Measurements from ENCODE around the gene PGA5.
A peak's percentile ranks its signal among the peaks of the same experiment; 100 is the strongest.

The PGA5 gene

DNA sequence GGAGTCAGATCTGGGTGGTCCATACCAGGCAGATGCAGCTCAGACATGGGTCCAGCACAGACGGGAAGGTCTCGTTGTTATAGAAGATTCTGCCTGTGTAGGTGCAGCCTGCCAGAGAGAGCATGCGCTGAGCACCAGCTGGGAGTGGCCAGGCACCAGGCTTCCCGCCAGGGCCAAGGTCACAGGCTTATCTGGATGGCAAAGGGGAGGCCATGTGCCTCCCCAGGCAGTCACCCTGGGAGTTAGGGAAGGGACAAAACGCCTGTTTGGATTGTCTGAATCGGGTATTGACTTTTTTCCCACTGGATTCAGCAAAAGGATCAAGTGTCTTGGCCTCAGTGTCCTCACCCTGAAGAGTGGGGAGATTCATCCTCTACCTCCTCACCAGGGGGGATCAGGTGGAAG lies 26.5 kb downstream of the PGA5 start:
- no peak for DNase-seq (ENCODE audit: low read depth)

DNA sequence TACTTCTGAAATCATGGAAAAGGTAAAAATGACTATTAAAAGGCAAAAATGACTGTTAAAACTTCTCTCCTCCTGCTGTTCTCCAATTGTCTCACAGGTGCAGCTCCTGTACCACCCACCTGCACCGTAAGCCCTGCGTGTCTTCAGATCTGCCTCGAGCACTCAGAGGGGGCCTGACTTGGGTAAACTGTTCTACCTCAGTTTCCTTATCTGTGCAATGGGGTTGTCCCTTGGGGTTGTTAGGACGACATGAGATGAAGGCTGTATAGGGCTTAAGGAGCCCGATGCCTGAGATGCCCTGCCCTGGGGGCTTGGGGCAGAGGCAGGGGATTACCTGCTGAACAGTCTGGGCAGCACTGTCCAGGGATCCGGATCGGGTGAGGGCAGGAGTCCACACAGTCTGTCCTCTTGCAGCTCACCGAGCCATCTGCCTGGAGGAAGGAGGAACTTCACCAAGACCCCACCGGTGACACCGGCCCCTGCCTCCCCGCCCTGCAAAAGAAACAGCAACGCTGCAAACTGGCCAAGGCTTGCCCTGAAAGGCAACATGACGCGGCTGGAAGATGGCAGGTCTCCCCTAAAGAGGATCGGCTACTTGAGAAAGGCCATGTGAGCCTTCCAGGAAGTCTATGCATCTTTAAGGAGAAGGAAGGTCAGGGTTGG lies 27.7 kb downstream of the PGA5 start:
- DNase-seq (ENCODE audit: low read depth): no peak

DNA sequence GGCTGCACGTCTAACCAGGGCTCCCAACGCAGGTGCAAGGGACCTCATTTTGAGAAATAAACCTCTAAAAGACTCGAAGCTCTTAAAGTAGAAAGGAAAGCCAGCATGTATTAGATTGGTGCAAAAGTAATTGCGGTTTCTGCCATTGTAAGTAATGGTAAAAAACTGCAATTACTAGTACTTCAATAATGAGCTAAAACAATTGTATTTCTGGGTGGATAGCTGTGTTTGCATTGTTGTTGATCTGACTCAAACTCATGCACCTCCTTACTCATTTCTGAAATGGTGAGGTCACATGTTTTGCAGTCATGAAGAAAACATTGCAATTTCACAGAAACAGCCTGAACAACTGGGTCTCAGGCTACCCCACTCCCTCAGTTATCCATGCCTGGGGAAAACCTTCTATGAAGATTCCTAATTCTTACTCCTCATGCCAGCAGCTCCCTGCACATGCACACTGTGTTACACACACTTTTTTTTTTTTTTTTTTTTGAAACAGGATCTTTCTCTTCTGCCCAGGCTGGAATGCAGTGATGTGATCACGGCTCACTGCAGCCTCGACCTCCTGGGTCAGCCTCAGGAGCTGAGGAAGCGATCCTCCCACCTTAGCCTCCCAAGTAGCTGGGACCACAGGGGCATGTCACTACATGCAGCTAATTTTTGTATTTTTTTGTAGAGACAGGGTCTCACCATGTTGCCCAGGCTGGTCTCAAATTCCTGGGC lies 29.5 kb downstream of the PGA5 start:
- DNase-seq (ENCODE audit: low read depth): no peak

DNA sequence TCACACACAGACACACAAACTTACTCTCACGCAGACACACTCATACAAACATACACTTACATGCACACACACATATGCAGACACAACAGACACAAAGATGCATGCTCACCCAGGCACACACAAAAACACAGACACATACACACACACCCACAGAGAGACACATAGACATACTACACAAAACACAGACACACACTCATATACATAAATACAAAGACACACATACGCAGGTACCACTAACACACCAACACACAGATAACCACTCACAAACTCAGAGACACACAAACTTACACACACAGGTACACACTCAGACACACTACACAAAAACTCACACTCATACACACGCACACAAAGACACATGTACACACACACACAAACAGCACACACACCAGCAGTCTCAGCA lies 31.8 kb downstream of the PGA5 start:
- no peak for DNase-seq (ENCODE audit: low read depth)

DNA sequence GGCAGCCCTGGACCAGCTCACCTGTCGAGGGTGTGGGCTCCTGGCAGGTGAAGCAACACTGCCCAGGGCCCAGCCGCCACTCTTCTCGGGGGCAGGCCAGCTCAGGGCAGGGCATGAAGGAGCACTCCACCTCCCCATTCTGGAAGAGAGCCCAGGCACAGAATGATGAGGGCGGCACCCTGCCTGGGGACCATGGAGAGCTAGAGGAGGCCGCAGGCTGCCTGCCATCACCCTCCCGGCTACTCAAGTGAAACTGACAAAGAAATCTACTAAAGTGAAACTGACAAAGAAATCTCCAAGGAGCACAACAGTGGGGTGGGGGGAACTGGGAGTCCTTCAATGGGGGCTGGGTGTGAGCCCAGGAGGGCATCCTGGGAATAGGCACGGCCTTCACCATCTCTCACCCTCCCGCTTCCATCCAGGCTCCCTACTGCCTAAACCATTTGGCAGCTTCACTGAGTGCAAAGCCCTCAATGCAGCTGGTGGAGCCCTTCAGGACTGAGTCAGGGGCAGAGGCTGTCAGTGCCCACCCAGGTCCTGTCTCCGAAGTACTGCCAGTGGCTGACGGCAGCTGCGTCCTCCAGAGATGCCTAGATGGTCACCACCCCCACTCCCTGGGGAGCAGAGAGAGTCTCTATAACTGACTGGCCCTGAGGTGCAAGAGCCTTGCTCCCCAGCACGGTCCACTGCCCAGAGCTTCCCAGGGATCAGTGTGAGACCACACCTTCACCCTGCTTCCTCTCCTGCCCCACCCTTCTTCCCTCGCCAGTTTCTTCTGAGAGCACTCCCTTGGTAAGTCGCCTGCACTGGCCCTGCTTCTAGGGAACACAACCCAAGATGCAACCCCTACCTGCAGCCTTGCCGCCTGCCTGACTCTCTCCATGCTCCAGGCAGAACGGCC lies 32.5 kb downstream of the PGA5 start:
- DNase-seq (ENCODE audit: low read depth): no peak

DNA sequence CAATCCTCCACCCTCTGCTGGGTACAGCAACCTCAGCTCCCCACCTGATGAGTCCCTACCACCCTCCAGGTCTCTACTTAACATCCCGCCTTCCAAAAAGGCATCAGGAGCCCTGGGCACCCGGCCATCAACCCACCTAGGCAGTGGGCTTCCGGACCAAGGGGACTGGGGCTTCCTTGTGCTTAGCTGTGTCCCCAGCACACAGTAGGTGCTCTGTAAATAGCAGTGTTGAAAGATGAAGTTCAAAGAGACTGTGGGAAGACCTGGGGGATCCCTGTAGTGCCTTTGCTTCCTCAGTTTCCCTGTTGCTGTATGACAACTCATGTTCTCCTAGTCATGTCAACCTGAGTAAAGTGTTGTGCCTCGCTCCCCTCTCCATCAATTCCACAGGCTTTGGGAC lies 33.1 kb downstream of the PGA5 start:
- no peak for DNase-seq (ENCODE audit: low read depth)

DNA sequence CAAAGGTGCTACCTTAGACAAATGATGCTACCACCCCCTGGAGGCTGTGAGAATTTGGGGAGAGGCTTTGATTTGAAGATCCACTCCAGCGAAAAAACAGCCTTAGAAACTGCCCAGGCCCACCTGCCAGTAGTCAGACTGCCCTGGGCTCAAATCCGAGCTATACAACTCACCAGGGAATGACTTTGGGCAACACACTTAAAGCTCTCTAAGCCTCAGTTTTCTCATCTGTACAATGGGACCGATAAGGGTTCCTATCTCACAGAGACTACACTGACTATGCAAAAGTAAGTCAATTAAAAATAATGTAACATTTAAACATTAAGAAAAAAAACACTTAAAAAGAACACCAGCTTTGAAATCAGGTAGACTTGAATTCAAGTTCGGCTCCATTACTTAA lies 34.2 kb downstream of the PGA5 start:
- no peak for DNase-seq (ENCODE audit: low read depth)

DNA sequence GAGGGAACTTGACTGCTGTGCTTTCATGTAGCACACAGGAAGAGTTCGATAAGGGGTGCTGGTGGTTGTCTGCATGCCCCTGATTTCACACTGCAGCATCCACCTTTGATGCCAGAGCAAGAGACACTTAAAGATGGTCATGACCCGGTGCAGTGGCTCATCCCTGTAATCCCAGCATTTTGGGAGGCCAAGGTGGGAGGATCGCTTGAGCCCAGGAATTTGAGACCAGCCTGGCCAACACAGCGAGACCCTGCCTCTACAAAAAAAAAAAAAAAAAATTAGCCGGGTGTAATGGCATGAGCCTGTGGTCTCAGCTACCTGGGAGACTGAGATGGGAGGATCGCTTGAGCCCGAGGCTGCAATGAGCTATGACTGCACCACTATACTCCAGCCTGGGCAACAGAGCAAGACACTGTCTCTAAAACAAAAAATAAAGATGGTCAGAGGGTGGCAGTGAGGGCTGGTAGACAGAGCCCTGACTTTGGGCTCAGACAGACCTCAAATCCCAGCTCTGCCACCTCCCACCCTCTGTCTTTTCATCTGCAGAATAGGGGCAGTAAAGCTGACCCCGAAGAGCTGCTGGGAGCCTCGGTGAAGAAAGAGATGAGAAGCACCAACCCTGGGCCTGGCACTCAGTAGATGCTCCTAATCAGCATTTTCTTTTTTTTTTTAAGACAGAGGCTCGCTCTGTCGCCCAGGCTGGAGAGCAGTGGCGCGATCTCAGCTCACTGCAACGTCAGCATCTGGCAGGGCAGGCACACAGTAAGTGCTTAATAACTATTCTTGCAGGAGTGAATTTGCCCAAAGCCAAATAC lies 36.4 kb downstream of the PGA5 start:
- no peak for DNase-seq (ENCODE audit: low read depth)

DNA sequence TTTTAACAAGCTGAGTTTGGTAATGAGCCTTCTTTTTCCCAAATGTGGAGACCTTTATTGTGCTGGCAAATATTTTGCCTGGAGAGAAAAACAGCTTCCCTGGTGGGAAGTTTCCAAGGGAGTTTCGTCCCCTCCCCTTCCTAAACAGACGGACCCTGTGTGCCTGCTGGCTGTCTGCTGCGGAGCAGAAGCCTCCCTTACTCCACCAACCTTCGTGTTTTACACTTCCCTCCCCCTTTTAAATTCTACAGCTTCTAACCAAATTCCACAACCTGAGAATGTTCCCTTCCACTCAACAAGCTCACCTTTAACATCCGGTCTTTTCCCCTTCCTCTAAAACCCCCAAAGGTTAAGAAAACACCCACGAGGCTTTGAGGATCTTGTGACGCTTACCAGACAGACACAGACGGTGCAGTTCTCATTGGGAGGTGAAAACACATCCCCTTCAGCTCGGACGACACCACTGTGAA lies 37.1 kb downstream of the PGA5 start:
- DNase-seq (ENCODE audit: low read depth): no peak

DNA sequence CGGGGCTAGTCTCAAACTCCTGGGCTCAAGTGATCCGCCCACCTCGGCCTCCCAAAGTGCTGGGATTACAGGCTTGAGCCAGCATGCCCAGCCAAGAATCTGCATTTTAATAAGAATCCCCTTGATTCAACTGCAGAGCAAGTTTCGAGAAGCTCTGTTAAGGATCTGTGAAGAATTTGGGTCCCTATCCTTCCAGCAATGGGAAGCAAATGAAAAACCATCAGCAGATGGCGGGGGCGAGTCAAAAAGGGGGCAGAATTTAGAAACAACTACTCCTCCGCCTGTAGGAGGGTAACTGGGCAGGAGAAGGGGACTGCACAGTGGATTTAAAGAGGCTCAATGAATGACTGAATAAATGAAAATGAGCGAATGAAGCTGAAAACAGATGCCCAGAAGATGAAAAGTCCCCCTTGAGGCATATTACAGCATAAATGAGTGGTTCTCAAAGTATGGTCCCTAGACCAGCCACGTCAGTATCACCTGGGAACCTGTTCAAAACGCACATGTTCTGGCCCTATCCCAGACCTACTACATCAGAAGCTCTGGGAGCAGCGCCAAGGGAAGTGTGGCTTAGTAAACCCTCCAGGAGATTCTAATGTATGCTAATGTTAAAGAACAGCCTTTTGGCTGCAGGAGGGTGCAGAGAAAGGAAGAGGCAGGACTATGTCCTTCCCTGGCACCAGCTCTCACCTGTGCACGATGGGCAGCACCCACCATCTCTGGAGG lies 39.1 kb downstream of the PGA5 start:
- no peak for DNase-seq (ENCODE audit: low read depth)

DNA sequence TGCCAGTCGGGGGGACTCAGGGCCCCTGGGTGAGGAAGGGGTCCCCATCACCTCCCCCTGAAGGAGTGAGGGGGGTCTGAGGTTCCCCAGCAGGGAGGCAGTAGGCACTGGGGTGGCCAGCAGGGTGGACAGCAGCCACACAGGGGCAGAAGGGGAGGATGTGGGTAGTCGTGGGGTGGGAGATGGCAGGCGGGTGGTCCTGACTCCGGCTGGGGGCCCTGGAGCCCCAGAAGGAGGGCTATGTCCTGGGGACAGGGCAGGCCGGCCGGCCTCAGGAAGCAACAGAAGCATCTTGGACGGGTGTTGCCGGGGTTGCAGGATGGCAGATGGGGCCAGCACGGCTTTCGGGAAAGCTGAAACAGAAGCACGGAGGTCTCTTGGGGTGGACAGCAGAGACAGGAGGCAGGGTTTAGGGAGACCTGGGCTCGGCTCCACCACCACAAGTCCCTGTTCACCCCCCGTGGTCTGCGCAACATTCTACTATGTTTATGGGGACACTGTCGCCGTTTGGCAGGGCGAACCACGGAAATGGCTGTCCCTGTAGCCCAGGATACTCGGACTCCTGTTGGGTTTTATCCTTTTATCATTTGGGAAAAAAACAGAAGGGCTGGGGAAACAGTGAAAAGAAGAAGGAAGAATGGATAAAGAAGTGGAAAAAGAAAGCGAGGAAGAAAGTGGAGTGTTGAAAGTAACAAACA lies 40.1 kb downstream of the PGA5 start:
- DNase-seq (ENCODE audit: low read depth): no peak

DNA sequence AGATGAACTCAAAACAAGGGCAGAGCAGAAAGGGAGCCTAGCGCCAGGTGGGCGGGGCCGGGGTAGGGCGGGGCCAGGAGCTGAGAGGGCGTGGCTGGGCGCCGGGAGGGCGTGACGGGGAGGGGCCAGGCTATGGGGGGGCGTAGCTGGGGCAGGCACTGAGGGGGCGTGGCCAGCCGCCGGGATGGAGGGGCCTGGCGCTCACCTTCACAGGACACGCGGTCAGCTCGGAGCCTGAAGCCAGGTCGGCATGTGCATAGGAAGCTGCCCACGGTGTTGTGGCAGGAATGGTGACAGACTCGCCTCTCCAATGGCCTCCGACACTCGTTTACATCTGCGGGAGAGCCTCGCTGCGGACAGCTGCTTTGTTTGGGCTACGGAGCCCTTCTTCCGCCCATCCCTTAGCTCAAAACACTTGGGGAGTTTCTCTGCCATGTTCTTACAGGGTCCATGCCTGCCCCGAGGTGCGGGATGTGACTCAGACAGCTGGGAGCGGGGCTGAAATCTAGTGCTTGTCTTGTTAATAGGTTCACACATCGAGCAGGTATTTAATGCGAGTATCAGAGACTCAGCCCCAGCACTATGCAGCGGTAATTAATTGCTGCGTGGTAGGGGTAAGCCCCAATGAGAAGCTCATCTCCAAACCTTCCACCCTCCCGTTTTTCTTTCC lies 40.7 kb downstream of the PGA5 start:
- DNase-seq (ENCODE audit: low read depth): peak; percentile 29

DNA sequence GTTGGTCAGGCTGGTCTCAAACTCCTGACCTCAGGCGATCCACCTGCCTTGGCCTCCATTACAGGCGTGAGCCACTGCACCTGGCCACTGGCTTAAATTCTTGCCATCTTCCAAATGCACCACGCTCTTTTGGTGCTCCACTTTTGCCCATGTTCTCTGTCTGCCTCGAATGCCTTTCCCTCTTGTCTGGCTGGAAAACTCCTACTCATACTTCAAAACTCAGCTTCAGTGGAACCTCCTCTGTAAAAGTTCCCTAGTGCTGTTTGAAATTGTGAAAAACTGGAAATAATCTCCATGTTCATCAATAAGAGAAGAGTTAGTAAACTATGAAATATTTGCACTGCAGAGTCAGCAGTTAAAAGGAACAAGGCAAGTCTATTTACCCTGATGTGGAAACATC lies 42.6 kb downstream of the PGA5 start:
- no peak for DNase-seq (ENCODE audit: low read depth)

DNA sequence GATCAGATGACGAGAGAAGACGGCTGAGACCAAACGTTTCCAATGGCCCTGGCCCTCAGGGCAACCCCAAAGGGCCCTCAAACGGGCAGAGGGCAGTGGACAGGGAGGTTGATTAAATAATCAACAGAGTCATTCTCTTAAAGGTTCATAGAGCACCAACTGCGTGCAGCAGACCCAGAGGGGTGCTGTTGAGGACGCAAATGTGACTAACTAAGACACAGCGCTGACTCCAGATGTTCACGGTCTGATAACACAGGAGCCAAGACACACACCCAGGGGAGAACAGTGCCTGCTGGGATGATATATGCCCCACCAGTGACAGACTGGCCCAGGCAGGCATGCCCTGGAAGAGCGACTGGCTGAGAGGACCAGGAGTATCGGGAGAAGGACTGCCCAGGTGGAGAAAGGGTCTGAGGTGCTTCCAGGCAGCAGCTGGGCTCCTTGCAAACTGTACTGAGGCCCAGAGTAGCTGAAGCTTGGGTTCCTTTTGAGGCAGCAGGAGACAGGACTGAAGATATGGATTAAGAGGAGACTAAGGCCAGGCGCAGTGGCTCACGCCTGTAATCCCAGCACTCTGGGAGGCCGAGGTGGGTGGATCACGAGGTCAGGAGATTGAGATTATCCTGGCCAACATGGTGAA lies 46.5 kb downstream of the PGA5 start:
- DNase-seq (ENCODE audit: low read depth): no peak

DNA sequence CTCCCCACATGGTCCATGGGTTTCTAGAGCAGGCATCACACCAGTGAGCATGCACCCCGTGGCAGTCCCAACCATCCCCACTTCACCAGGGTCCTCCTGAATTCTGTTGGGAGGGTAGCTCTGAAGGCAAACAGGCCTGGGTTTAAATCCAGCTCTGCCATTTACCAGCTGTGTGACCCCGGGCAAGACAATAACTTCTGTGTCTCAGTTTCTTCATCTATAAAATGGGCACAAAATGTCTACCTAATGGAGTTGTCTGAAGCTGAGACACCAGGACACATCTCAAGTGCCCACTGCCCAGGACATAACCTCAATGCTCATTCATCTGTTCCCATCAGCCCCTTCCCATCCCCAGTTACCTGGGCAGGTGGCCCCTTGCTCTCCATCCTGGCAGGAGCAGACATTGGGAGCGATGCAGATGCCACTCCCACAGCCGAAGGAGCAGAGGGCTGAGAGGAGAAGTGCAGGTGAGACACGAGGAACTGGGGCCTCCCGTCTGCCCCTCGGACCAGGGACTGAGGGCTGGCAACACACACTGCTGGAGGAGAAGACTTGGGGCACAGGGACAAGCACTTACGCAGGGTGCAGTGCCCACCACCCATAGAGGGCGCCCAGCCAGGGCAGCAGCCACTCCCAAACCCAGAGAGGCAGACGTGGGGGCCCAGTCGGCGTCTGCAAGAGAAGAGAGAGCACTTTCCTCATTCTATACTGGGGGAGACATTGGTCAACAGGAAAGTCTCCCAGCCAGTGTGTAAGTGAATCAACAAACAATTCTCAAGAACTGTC lies 50.1 kb downstream of the PGA5 start:
- no peak for DNase-seq (ENCODE audit: low read depth)

DNA sequence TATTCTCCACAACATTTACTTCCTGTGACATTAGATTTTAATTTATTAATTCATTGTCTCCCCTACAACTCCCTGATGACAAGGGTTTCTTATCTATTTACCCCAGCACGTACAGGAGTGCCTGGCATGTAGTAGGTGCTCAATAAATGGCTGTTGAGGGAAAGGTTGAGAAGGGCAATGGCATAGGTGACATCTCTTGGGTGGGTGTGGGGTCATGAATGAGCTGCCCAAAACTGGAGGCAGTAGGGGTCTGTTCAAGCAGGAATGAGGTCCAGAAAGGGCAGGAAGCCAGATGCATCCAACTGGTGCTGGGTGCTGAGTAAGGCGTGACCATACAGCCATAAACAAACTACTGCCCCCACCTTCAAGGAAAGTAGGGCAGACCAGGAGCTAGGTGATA lies 51.4 kb downstream of the PGA5 start:
- no peak for DNase-seq (ENCODE audit: low read depth)

DNA sequence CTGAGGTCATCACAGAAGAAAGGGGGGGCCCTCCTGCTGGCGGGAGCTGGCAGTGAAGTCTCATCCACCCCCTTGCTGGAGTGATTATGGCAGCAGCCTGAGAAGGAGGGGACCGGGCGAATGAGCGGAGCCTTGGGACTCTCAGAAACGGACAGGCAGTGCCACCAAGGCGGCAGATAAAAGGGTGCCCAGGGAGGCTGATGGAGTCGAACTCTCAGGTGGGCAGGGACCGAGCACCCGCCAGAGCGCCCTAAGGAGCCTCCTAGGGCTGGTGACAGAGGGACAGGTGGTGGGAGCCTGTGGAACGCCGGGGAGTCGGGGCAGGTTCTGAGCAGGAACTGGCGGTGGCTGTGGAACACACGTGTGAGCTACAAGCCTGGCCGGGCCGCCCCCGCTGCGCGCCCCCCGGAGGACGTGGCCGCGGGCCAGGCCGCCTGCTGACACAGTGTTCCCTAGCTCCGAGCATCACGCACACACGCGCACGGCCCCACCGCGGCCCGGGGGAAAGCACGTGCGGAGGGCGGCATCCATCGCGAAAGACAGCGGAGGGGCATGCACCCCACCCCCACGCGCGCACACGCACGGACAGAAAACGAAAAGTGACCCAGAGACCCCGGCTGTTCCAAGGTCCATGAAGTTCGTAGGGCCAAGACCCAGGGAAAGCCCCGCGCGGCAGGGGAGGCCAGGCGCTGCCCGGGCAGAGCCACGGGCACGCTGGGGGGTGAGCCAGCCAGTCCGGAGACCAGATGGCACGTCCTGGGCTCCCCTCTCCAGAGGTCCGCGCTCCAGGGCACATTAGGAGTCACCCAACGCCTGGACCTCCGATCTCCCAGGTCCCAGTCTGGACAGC lies 53.1 kb downstream of the PGA5 start:
- peak; percentile 44 for DNase-seq (ENCODE audit: low read depth)
